ENCODE measurements around the gene ARHGEF17.

Gene ARHGEF17

DNA sequence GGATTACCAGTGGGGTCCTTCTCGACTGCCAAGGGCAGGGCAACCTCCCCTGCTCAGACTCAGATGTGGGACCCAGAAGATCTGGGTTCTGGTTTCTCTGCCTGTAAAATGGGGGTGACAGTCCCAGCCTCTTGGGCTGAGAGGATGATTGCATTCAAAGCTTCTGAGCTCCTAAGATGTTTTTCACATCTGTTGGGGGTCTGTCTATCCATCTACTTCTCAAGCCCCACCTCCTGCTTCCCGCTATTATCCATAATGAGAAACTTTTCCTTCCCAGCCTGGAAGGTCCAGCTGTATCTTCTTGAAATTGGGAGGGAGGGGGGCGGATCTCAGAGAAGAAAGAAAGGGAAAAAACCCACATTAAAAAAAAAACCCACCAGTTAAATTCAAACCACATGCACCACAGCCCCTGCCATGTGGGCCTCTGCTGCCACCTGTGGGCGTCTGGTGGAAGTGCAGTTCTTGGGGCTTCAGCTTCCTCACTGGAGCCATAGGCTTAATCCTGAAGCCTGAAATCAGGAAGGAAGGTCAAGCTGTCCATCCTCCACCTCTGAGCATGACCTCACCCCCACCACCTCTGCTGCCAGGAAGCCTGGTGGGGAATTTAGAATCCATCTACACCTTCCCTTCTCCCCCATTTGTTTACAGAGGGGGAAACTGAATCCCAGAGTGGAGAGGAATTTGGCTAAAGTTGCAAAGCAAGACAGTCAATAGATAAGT lies 27.3 kb downstream of the ARHGEF17 start:
- peak; percentile 47 for FAIRE-seq

- FAIRE-seq, result no peak
Measured at GRCh38 chr11:73337846-73338245, 29.8 kb downstream of the ARHGEF17 start.

- no peak for FAIRE-seq
Measured at GRCh38 chr11:73338279-73338678, 30.2 kb downstream of the ARHGEF17 start.

DNA sequence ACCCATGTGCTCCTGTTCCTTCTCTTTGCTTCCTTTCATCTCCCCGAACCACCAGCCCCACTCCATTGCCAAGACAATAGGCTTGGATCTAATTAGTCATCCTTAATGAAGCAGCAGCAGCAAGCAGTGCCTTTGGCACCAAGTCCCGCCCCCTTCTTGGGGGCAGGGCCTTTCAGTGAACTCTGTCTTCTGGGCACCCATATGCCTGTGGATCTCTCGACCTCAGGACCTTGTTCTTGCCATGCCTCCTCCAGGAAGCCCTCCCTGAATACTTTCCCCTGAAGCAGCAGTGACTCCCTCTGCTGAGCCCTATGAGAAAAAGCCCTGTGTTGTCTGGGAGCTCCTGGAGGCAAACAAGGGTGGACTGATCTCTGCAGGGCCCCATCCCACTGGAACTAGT lies 32.1 kb downstream of the ARHGEF17 start:
- no peak for FAIRE-seq

DNA sequence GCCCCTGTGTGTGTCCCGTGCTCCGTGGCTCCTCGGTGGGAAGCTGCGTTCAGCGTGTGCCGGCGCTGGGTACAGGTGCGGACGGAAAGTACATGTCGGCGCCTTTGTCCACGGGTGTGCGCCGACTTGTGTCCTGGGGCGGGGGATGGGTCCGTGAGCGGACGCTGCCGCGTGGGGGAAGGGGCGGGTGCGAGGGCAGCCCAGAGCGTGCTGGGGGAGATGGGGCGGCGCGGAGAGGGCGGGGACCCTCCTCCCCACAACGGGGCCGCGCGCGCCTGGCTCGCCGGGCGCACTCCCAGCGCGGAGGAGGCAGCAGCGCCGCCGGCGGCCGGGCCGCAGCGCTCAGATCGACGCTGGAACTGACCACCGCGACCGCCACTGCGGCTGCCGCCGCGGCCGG lies 34.6 kb downstream of the ARHGEF17 start:
- no peak for FAIRE-seq

- FAIRE-seq, result no peak
Measured at GRCh38 chr11:73343076-73343873, 35.2 kb downstream of the ARHGEF17 start.

DNA sequence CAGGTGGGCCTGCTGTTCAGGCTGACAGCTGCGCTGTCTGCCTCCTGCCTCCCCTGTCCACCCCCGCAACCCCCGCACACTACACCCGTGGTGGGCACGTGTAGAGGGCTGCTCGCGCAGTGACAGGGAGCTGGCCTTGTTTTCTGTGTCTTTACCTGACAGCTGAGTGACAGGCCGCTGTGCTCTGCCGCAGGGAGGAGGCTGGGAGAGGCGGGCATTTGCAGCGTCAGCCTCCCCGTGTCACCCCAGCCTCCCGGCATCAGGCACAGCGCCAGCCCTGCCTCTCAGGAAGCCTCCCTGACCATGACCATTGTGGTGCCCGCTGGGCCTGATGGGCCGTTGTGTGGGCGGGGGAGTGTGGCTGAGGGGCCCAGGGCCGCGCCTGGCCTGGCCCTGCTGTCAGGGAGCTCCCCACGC lies 36.1 kb downstream of the ARHGEF17 start:
- FAIRE-seq, result no peak

GRCh38 chr11:73345481-73346160 lies 37.5 kb downstream of the ARHGEF17 start:
- no peak for FAIRE-seq

DNA sequence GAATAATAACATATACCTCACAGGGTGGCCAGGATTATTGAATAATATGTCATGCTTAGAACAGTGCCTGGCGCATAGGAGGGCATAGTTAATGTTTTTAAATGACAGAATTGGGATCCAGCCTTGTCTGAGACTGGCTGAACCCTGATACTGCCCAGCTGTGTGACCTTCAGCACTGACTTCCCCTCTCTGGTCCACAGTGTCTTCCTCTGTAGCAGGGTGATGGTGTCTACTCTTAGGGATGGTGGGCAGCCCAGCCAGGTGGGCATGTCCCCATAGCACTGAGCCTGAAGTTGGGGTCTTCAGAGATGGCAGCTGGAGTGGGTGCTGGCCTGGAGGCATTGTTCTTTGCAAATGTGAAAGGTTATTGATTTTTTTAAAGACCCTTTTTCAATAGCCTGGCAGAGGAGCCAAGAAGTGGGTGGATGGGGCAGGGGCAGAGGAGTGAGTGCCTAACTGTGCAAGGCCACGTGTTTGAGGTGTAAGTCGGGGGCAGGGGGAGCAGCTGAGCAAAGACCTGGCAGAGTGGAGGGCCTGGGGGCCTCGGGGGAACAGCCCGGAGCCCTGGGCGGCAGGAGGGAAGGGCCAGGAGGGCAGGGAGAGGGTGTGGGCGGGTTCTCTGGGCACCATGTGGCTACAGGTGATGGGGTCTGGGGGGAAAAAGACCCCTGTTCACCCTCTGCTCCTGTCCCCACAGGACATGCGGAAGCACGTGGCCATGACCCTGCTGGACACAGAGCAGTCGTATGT lies 38.3 kb downstream of the ARHGEF17 start:
- FAIRE-seq, result no peak

DNA sequence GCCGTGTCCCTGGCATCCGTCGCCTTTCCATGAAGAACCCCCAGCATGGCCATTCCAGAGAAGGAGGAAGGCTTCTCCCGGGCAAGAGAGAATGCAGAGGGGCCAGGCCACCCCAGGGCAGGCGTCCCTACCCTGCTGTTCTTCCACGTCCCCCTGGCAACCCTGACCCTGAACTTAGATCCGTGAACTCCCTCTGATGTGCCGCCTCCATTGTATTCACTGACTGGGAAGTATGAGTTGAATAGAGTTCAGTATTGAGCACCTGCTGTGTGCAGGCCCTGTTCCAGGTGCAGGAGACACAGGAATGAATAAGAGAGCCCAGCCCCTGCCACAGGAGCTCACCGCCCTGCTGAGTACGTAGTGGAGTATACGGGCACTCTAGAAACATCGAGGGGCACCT lies 39.0 kb downstream of the ARHGEF17 start:
- no peak for FAIRE-seq

DNA sequence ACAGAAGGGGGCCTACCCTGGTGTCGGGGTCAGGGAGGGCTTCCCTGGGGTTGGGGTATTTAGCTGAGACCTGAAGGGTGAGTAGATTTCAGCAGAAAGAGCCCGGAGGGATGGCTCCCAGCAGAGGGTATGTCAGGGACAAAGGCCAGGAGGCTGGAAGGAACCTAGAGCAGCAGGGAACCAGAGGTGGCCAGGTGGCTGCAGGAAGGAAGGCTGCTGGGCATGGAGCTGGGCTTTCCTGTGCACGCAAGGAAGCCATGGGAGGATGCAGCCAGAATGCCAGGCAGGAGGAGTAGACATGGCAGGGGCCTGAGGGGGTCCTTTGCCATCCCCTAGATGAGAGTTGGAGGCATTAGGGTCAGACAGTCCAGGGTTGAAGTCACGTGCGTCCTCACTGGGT lies 40.8 kb downstream of the ARHGEF17 start:
- no peak for FAIRE-seq

- no peak for FAIRE-seq
Measured at GRCh38 chr11:73349633-73350032, 41.6 kb downstream of the ARHGEF17 start.

- FAIRE-seq, result peak; percentile 74
Measured at GRCh38 chr11:73350908-73351636, 43.0 kb downstream of the ARHGEF17 start.

GRCh38 chr11:73353422-73353821 lies 45.3 kb downstream of the ARHGEF17 start:
- FAIRE-seq, result no peak

DNA sequence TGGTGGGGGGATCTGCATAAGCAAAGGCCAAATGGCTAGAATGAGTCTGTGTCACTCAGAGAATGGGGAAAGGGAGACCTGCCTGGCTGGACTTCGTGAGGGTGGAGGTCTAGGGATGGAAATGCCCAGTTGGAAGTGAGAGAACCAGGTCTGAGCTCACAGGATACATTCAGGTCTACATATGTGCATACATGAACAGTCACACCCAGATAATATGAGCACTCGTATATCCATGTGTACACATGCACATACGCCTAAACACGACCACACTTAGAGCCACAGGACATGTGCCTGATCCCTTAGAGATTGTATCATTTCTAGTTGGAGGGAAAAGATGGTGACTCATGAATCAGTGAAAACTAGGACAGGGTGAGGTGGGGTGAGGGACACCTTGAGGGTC lies 47.0 kb downstream of the ARHGEF17 start:
- FAIRE-seq, result no peak

DNA sequence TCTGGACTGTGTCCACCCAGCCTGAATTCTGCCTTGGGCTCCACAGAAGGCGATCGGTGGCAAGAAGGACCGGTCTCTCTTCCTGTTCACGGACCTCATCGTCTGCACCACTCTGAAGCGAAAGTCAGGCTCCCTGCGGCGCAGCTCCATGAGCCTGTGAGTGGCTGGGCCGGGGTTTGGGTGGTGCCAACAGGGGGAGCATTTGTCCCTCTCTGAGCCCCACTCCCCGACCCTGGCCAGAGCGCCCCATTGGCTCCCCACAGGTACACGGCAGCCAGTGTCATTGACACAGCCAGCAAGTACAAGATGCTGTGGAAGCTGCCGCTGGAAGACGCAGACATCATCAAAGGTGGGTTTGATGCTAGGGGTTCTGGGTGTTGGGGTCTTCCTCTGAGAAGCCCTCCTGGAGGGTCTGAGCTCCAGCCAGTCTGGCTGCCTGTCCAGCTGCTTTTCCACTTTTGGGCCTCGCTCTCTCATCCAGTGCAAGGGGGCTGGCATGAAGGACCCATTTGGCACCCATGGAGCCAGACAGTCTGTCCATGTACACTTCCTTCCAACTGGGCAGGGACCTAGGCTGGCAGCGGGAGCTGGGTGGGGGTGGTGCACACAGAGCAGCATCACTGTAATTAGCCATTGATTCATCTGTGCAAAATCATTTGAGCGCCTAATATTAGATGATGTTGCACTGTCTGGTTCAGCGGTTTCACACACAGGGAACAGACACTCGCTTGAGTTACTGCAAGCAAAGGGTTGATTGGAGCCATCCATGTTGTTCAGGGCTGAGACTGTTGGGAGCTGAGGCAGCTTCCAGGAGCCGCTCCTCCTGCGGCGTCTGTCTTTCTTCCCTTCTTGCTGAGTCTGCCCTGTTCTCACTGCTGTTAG lies 49.1 kb downstream of the ARHGEF17 start:
- no peak for FAIRE-seq

GRCh38 chr11:73358071-73358470 lies 50.0 kb downstream of the ARHGEF17 start:
- FAIRE-seq, result no peak

GRCh38 chr11:73359341-73359740 lies 51.3 kb downstream of the ARHGEF17 start:
- FAIRE-seq, result no peak

- no peak for FAIRE-seq
Measured at GRCh38 chr11:73359930-73360742, 52.1 kb downstream of the ARHGEF17 start.

GRCh38 chr11:73360743-73361369 lies 52.8 kb downstream of the ARHGEF17 start:
- no peak for FAIRE-seq

Measured in TTC549 (cell line).